ENCODE measurements around the gene TMC6.

DNA sequence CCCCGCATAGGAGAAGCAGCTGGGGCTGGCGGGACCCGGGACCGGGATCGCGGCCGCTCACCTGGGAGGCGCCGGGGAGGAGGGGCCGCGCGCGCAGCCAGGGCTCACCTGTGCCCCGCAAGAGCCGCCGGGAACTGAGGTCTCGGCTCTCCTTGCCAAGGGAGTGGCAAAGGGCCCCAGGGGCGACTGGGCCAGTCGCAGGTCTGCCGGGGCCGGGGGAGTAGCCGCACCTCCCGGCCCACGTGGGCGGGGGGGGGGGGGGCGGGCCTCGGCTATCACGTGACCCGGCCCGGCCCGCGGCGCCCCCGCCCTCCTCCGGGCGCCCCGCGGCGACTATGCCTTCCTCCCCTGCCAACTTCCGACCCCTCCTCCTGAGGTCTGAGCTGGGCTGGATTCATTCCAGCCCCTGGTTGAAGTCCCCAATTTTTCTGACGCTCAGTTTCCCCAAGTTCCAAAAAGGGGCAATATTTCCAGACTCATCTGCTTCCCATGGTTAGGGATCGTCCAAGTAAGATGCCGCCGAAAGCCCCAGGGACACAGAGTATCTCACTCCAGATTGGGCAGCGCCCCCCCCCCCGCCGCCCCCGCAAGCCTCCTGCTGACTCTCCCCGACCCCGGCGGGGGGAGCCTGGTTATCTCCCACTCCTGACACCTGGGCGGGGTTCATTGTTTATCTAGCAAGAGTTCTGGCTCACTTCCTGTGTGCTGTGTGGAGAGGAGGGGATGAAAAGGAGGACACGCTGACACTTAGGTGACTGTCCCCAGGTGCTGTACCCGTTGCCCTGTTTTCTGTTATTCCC, at the start of gene TMC6:
- TF ChIP-seq CTCF (conservative IDR thresholded peaks at IDR 0.05; ENCODE audit: low read depth, low read length) (no peak), POLR2A (IDR thresholded peaks at IDR 0.05; ENCODE audit: low read depth, low read length) (no peak), CEBPB (IDR thresholded peaks at IDR 0.05; ENCODE audit: low read depth, low read length) (no peak), MXI1 (IDR thresholded peaks at IDR 0.05; ENCODE audit: borderline replicate concordance, low read depth, low read length) (no peak), RCOR1 (IDR thresholded peaks at IDR 0.05; ENCODE audit: insufficient replicate concordance, low read length) (no peak)

Data from IMR-90 (cell line).